SK-N-SH treated with all-trans-retinoic acid at 6 μM for 48 hours (cell line): Measurements from ENCODE around the gene HIGD1B.

Experiments
- ATAC-seq: fragments of 200-7000 bp; cut with Tn5 transposase; 3 replicates; pipeline ENCODE4 v1.9.1; 2020; ENCODE audit warnings: mild to moderate bottlenecking, moderate library complexity
- ARNTL ChIP-seq: fragments of 450-650 bp; formaldehyde crosslinking; IDR thresholded peaks from 2 replicates; pipeline ENCODE4 v1.5.0; 2020; ENCODE audit warnings: low read depth, mild to moderate bottlenecking, moderate library complexity, borderline replicate concordance
- BACH2 ChIP-seq: fragments of 250-450 bp; sonication (Bioruptor Pico); IDR thresholded peaks from 2 replicates; pipeline ENCODE4 v1.9.0; 2021; ENCODE audit warnings: mild to moderate bottlenecking, borderline replicate concordance
- CSDC2 ChIP-seq: fragments of 250-450 bp; sonication (Bioruptor Pico); IDR thresholded peaks from 2 replicates; pipeline ENCODE4 v1.5.0; 2020; ENCODE audit warnings: mild to moderate bottlenecking, moderate library complexity
- ESRRG ChIP-seq: fragments of 250-450 bp; sonication (Bioruptor Pico); IDR thresholded peaks from 2 replicates; pipeline ENCODE4 v1.6.1; 2021; ENCODE audit warnings: mild to moderate bottlenecking
- GLIS3 ChIP-seq: fragments of 250-450 bp; sonication (Bioruptor Pico); IDR thresholded peaks from 2 replicates; pipeline ENCODE4 v1.5.0; 2020; ENCODE audit warnings: mild to moderate bottlenecking, moderate library complexity
- ISL1 ChIP-seq: fragments of 250-450 bp; sonication (Bioruptor Pico); IDR thresholded peaks from 2 replicates; pipeline ENCODE4 v2.1.2; 2022; ENCODE audit warnings: mild to moderate bottlenecking, moderate library complexity
- OSR1 ChIP-seq: fragments of 250-450 bp; sonication (Bioruptor Pico); IDR thresholded peaks from 2 replicates; pipeline ENCODE4 v1.8.0; 2022; ENCODE audit warnings: moderate library complexity, mild to moderate bottlenecking, inconsistent platforms
- PPARA ChIP-seq: fragments of 250-450 bp; sonication (Bioruptor Pico); IDR thresholded peaks from 2 replicates; pipeline ENCODE4 v1.5.0; 2020; ENCODE audit warnings: mild to moderate bottlenecking, borderline replicate concordance
- RARB ChIP-seq: fragments of 250-450 bp; sonication (Bioruptor Pico); IDR thresholded peaks from 2 replicates; pipeline ENCODE4 v1.8.0; 2021; ENCODE audit warnings: mild to moderate bottlenecking, moderate library complexity
- SNAI2 ChIP-seq: fragments of 250-450 bp; sonication (Bioruptor Pico); IDR thresholded peaks from 2 replicates; pipeline ENCODE4 v1.5.0; 2020; ENCODE audit warnings: mild to moderate bottlenecking, moderate library complexity
- TOX ChIP-seq: fragments of 250-450 bp; sonication (Bioruptor Pico); IDR thresholded peaks from 2 replicates; pipeline ENCODE4 v1.8.0; 2021; ENCODE audit warnings: mild to moderate bottlenecking, moderate library complexity, borderline replicate concordance
- ZC3H10 ChIP-seq: fragments of 250-450 bp; sonication (Bioruptor Pico); IDR thresholded peaks from 2 replicates; pipeline ENCODE4 v1.5.1; 2021; ENCODE audit warnings: mild to moderate bottlenecking, moderate library complexity
- ZFP3 ChIP-seq: fragments of 250-450 bp; sonication (Bioruptor Pico); IDR thresholded peaks from 2 replicates; pipeline ENCODE4 v1.5.0; 2020; ENCODE audit warnings: mild to moderate bottlenecking, moderate library complexity
- ZNF565 ChIP-seq: fragments of 450-650 bp; formaldehyde crosslinking; conservative IDR thresholded peaks from 2 replicates; pipeline ENCODE4 v1.5.0; 2020; ENCODE audit warnings: low read depth, mild to moderate bottlenecking, moderate library complexity
- ZNF70 ChIP-seq: fragments of 450-650 bp; formaldehyde crosslinking; IDR thresholded peaks from 2 replicates; pipeline ENCODE4 v1.5.0; 2020; ENCODE audit warnings: mild to moderate bottlenecking, moderate library complexity
- ZNF8 ChIP-seq: fragments of 450-650 bp; formaldehyde crosslinking; IDR thresholded peaks from 2 replicates; pipeline ENCODE4 v1.5.0; 2020; ENCODE audit warnings: mild to moderate bottlenecking, moderate library complexity
- TF ChIP-seq, protein P1 (sequence below): fragments of 250-450 bp; sonication (Bioruptor Pico); IDR thresholded peaks from 2 replicates; pipeline ENCODE4 v1.5.1; 2020; ENCODE audit warnings: low read depth, mild to moderate bottlenecking, moderate library complexity
- TF ChIP-seq, protein P2 (sequence below): fragments of 250-450 bp; sonication (Bioruptor Pico); IDR thresholded peaks from 2 replicates; pipeline ENCODE4 v1.5.1; 2021; ENCODE audit warnings: mild to moderate bottlenecking, moderate library complexity
- TF ChIP-seq, protein P3 (sequence below): fragments of 250-450 bp; sonication (Bioruptor Pico); IDR thresholded peaks from 2 replicates; pipeline ENCODE4 v1.5.0; 2020; ENCODE audit warnings: mild to moderate bottlenecking, moderate library complexity
- TF ChIP-seq, protein P4 (sequence below): fragments of 250-450 bp; sonication (Bioruptor Pico); IDR thresholded peaks from 2 replicates; pipeline ENCODE4 v1.8.0; 2021; ENCODE audit warnings: low read depth, mild to moderate bottlenecking, moderate library complexity, borderline replicate concordance
- TF ChIP-seq, protein P5 (sequence below): fragments of 250-450 bp; sonication (Bioruptor Pico); IDR thresholded peaks from 2 replicates; pipeline ENCODE4 v1.8.0; 2020; ENCODE audit warnings: mild to moderate bottlenecking, moderate library complexity, borderline replicate concordance

HIGD1B gene

DNA sequence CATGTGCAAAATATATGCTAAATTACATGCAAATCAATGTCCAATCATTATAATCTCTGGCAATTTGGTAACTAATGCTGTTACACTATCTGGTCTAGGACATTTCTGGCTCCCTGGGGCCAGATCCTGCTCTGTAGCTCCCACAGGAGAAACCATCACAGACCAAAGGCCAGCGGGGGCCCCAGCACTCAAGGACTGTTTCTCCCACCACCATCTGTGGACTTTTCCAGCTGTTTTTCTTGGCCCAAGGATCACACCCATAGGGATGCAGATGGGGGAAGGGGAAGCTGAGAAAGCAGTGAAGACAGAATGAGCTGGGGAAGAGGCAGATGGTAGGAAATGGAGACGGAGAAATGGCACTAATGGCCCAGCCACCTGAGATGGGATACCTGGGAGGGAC lies at the start of gene HIGD1B:
HIGD1B (plus strand) TSS at position 298 of the 400 bp plus-strand sequence. CDS start 270 bp downstream, outside the sequence.
- no peak for ATAC-seq

DNA sequence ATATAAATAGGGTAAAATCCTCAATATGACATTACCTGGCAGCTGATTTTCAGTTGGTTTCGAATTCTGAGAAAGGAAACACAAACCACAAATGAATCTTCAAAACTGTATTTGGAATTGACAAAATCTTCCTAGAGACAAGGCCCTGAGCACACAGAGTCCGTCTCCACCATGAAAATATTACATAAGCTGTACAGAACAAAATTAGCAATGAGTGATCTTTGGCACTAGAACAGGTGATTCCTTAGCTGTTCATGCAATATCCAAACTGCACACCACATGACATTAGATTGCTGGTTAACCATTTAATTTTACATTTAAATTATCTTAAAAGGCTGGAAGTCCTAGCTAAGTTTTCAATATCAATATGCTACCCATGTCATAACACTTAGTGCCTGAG lies 49.3 kb upstream of the HIGD1B start:
- no peak for ATAC-seq
- TF ChIP-seq ARNTL (CRISPR knock-in tag) (no peak), ISL1 (no peak), GLIS3 (CRISPR knock-in tag) (no peak), CSDC2 (no peak), TOX (CRISPR knock-in tag) (no peak), ZNF70 (no peak), RARB (CRISPR knock-in tag) (no peak), ESRRG (CRISPR knock-in tag) (no peak), SNAI2 (CRISPR knock-in tag) (no peak), BACH2 (CRISPR knock-in tag) (no peak), ZC3H10 (CRISPR knock-in tag) (no peak), PPARA (no peak), OSR1 (CRISPR knock-in tag) (no peak)
- TF ChIP-seq, protein P1, sequence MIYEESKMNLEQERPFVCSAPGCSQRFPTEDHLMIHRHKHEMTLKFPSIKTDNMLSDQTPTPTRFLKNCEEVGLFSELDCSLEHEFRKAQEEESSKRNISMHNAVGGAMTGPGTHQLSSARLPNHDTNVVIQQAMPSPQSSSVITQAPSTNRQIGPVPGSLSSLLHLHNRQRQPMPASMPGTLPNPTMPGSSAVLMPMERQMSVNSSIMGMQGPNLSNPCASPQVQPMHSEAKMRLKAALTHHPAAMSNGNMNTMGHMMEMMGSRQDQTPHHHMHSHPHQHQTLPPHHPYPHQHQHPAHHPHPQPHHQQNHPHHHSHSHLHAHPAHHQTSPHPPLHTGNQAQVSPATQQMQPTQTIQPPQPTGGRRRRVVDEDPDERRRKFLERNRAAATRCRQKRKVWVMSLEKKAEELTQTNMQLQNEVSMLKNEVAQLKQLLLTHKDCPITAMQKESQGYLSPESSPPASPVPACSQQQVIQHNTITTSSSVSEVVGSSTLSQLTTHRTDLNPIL (CRISPR knock-in tag) = no peak
- TF ChIP-seq, protein P2, sequence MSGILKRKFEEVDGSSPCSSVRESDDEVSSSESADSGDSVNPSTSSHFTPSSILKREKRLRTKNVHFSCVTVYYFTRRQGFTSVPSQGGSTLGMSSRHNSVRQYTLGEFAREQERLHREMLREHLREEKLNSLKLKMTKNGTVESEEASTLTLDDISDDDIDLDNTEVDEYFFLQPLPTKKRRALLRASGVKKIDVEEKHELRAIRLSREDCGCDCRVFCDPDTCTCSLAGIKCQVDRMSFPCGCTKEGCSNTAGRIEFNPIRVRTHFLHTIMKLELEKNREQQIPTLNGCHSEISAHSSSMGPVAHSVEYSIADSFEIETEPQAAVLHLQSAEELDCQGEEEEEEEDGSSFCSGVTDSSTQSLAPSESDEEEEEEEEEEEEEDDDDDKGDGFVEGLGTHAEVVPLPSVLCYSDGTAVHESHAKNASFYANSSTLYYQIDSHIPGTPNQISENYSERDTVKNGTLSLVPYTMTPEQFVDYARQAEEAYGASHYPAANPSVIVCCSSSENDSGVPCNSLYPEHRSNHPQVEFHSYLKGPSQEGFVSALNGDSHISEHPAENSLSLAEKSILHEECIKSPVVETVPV (CRISPR knock-in tag) = no peak
- TF ChIP-seq, protein P3, sequence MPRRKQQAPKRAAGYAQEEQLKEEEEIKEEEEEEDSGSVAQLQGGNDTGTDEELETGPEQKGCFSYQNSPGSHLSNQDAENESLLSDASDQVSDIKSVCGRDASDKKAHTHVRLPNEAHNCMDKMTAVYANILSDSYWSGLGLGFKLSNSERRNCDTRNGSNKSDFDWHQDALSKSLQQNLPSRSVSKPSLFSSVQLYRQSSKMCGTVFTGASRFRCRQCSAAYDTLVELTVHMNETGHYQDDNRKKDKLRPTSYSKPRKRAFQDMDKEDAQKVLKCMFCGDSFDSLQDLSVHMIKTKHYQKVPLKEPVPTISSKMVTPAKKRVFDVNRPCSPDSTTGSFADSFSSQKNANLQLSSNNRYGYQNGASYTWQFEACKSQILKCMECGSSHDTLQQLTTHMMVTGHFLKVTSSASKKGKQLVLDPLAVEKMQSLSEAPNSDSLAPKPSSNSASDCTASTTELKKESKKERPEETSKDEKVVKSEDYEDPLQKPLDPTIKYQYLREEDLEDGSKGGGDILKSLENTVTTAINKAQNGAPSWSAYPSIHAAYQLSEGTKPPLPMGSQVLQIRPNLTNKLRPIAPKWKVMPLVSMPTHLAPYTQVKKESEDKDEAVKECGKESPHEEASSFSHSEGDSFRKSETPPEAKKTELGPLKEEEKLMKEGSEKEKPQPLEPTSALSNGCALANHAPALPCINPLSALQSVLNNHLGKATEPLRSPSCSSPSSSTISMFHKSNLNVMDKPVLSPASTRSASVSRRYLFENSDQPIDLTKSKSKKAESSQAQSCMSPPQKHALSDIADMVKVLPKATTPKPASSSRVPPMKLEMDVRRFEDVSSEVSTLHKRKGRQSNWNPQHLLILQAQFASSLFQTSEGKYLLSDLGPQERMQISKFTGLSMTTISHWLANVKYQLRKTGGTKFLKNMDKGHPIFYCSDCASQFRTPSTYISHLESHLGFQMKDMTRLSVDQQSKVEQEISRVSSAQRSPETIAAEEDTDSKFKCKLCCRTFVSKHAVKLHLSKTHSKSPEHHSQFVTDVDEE (CRISPR knock-in tag) = no peak
- TF ChIP-seq, protein P4, sequence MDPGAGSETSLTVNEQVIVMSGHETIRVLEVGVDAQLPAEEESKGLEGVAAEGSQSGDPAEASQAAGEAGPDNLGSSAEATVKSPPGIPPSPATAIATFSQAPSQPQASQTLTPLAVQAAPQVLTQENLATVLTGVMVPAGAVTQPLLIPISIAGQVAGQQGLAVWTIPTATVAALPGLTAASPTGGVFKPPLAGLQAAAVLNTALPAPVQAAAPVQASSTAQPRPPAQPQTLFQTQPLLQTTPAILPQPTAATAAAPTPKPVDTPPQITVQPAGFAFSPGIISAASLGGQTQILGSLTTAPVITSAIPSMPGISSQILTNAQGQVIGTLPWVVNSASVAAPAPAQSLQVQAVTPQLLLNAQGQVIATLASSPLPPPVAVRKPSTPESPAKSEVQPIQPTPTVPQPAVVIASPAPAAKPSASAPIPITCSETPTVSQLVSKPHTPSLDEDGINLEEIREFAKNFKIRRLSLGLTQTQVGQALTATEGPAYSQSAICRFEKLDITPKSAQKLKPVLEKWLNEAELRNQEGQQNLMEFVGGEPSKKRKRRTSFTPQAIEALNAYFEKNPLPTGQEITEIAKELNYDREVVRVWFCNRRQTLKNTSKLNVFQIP = no peak

More for the DNA sequence above, at the start of gene HIGD1B:
- TF ChIP-seq ESRRG (CRISPR knock-in tag) (no peak), TOX (CRISPR knock-in tag) (no peak), ZFP3 (no peak), SNAI2 (CRISPR knock-in tag) (no peak), ARNTL (CRISPR knock-in tag) (no peak), GLIS3 (CRISPR knock-in tag) (no peak), CSDC2 (no peak), ZNF8 (CRISPR knock-in tag) (no peak), ZNF565 (CRISPR knock-in tag) (no peak), ISL1 (no peak)
- TF ChIP-seq, protein P5, sequence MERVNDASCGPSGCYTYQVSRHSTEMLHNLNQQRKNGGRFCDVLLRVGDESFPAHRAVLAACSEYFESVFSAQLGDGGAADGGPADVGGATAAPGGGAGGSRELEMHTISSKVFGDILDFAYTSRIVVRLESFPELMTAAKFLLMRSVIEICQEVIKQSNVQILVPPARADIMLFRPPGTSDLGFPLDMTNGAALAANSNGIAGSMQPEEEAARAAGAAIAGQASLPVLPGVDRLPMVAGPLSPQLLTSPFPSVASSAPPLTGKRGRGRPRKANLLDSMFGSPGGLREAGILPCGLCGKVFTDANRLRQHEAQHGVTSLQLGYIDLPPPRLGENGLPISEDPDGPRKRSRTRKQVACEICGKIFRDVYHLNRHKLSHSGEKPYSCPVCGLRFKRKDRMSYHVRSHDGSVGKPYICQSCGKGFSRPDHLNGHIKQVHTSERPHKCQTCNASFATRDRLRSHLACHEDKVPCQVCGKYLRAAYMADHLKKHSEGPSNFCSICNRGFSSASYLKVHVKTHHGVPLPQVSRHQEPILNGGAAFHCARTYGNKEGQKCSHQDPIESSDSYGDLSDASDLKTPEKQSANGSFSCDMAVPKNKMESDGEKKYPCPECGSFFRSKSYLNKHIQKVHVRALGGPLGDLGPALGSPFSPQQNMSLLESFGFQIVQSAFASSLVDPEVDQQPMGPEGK = no peak
- TF ChIP-seq, protein P2 (CRISPR knock-in tag) = no peak
- TF ChIP-seq, all 23 proteins: peak for 0
